ENCODE measurements around the gene VPS13D.

The VPS13D gene

GRCh38 chr1:12359359-12360133, 129.7 kb downstream of the VPS13D start:
- Histone ChIP-seq H3K9ac (ENCODE audit: low read length) (no peak overlapping the region), H4K20me1 (ENCODE audit: insufficient read depth, low read length) (no peaks in the 10 kb centered on the region), H3K4me2 (ENCODE audit: low read length) (no peak overlapping the region), H3K4me3 (ENCODE audit: low read depth, low read length, poor library complexity, severe bottlenecking) (no peak overlapping the region), H3K27ac (ENCODE audit: low read depth, low read length, poor library complexity, severe bottlenecking) (no peak overlapping the region), H3K27me3 (ENCODE audit: insufficient read depth, low read length) (no peaks in the 10 kb centered on the region), H3F3A (ENCODE audit: insufficient read depth, low read length) (no peaks in the 10 kb centered on the region), H3K9me3 (ENCODE audit: low read length) (no peaks in the 10 kb centered on the region), H3K79me2 (ENCODE audit: insufficient read depth, low read length) (no peaks in the 10 kb centered on the region), H3K4me1 (ENCODE audit: insufficient read depth, low read length, severe bottlenecking) (no peaks in the 10 kb centered on the region), H3K36me3 (ENCODE audit: insufficient read depth, low read length) (peaks cover 32% of the 10 kb centered on the region), H2AFZ (ENCODE audit: low read length) (no peak overlapping the region), H3K9me2 (ENCODE audit: low read depth, low read length) (no peaks in the 10 kb centered on the region)
- TF ChIP-seq CTCF (IDR thresholded peaks at IDR 0.05; ENCODE audit: low read length) (no peak), EZH2 (IDR thresholded peaks at IDR 0.05; ENCODE audit: borderline replicate concordance, low read length) (no peak)

GRCh38 chr1:12368646-12369045, 138.8 kb downstream of the VPS13D start:
- Histone ChIP-seq H2AFZ (ENCODE audit: low read length) (no peak overlapping the region), H4K20me1 (ENCODE audit: insufficient read depth, low read length) (no peaks in the 10 kb centered on the region), H3K27ac (ENCODE audit: low read depth, low read length, poor library complexity, severe bottlenecking) (no peak overlapping the region)

DNA sequence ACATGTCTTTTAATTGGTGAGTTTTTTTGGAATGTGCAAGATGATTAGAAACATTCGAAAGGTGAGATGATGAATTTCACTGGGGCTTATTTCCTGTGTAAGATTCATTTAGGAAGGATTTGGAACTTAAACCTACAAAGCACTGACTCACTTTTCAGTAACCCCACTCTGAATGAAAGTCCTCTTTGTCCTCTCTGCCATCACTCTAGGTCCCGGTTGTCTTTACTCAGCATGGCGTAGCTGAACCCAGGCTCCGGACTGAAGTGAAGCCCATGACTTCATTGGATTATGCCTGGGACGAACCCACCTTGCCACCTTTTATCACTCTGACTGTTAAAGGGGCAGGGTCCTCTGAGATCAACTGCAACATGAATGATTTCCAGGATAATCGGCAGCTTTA, 139.4 kb downstream of the VPS13D start:
- Histone ChIP-seq H3F3A (ENCODE audit: insufficient read depth, low read length) (no peaks in the 10 kb centered on the region), H3K36me3 (ENCODE audit: insufficient read depth, low read length) (peaks cover 4% of the 10 kb centered on the region; the same call in 1 of the 2 replicates), H3K27ac (ENCODE audit: low read depth, low read length, poor library complexity, severe bottlenecking) (no peak overlapping the region), H3K27me3 (ENCODE audit: insufficient read depth, low read length) (no peaks in the 10 kb centered on the region), H3K9me3 (ENCODE audit: low read length) (no peaks in the 10 kb centered on the region), H4K20me1 (ENCODE audit: insufficient read depth, low read length) (no peaks in the 10 kb centered on the region), H3K4me2 (ENCODE audit: low read length) (no peak overlapping the region), H3K4me1 (ENCODE audit: insufficient read depth, low read length, severe bottlenecking) (no peaks in the 10 kb centered on the region), H2AFZ (ENCODE audit: low read length) (no peak overlapping the region), H3K79me2 (ENCODE audit: insufficient read depth, low read length) (no peaks in the 10 kb centered on the region), H3K4me3 (ENCODE audit: low read depth, low read length, poor library complexity, severe bottlenecking) (no peak overlapping the region), H3K9ac (ENCODE audit: low read length) (no peak overlapping the region), H3K9me2 (ENCODE audit: low read depth, low read length) (no peaks in the 10 kb centered on the region)
- no peak for TF ChIP-seq CTCF (IDR thresholded peaks at IDR 0.05; ENCODE audit: low read length)
- no peak for TF ChIP-seq EZH2 (IDR thresholded peaks at IDR 0.05; ENCODE audit: borderline replicate concordance, low read length)

More at GRCh38 chr1:12368646-12369045, 138.8 kb downstream of the VPS13D start:
- no peak overlapping the region for H3K4me3 ChIP-seq (ENCODE audit: low read depth, low read length, poor library complexity, severe bottlenecking)
- H3K4me2 ChIP-seq (ENCODE audit: low read length): no peak overlapping the region
- no peak overlapping the region for H3K9ac ChIP-seq (ENCODE audit: low read length)
- TF ChIP-seq EZH2 (IDR thresholded peaks at IDR 0.05; ENCODE audit: borderline replicate concordance, low read length) (no peak), CTCF (IDR thresholded peaks at IDR 0.05; ENCODE audit: low read length) (no peak)
- H3K9me2 ChIP-seq (ENCODE audit: low read depth, low read length): no peaks in the 10 kb centered on the region
- H3K9me3 ChIP-seq (ENCODE audit: low read length): no peaks in the 10 kb centered on the region
- H3K36me3 ChIP-seq (ENCODE audit: insufficient read depth, low read length): peaks cover 4% of the 10 kb centered on the region; the same call in 1 of the 2 replicates
- H3K4me1 ChIP-seq (ENCODE audit: insufficient read depth, low read length, severe bottlenecking): no peaks in the 10 kb centered on the region
- no peaks in the 10 kb centered on the region for H3K79me2 ChIP-seq (ENCODE audit: insufficient read depth, low read length)
- no peaks in the 10 kb centered on the region for H3K27me3 ChIP-seq (ENCODE audit: insufficient read depth, low read length)
- no peaks in the 10 kb centered on the region for H3F3A ChIP-seq (ENCODE audit: insufficient read depth, low read length)
